Activated naive CD8-positive, alpha-beta T cell treated with anti-CD3 and anti-CD28 coated beads, Interleukin-2, amount 10 ng/mL, durations not matched to agents 7 days and 5 days (primary cell): Measurements from ENCODE around the gene PSMA7. TPM values are rescaled to one million over a fixed set of nuclear protein-coding genes. Genes with fewer than 3 reads are reported as not detected.

Experiments used
- ATAC-seq: fragments of 150-1000 bp; cut with Tn5 transposase; one replicate; pipeline ENCODE4 v1.10.0; 2021; ENCODE audit warnings: low read depth, moderate library complexity
- POLR2A ChIA-PET: fragments of 350-600 bp; sonication (Branson Sonifier 250); formaldehyde crosslinking; loops from one replicate; lab custom pipeline; 2021; ENCODE audit warnings: antibody characterized with exemption; lab: Charles Lee
- DNase-seq: peaks from one replicate; pipeline ENCODE4 v3.0.0; 2021
- H3K27ac Mint-ChIP-seq: one replicate; pipeline ENCODE4 v1.8.0; 2022; ENCODE audit warnings: mild to moderate bottlenecking, mixed read lengths
- H3K27me3 Mint-ChIP-seq: one replicate; pipeline ENCODE4 v1.8.0; 2022; ENCODE audit warnings: mild to moderate bottlenecking, moderate library complexity, mixed read lengths
- H3K36me3 Mint-ChIP-seq: one replicate; pipeline ENCODE4 v1.8.0; 2021; ENCODE audit warnings: mild to moderate bottlenecking, mixed read lengths
- H3K4me1 Mint-ChIP-seq: one replicate; pipeline ENCODE4 v1.8.0; 2021; ENCODE audit warnings: mixed read lengths
- H3K4me3 Mint-ChIP-seq: one replicate; pipeline ENCODE4 v1.8.0; 2022; ENCODE audit warnings: mild to moderate bottlenecking, moderate library complexity, mixed read lengths
- H3K9me3 Mint-ChIP-seq: one replicate; pipeline ENCODE4 v1.8.0; 2021; ENCODE audit warnings: mixed read lengths
- total RNA-seq, 2 experiments: library from RNA; stranded (reverse); gene quantifications; one replicate each; pipeline ENCODE4 v1.2.3, GENCODE V29; 2021

PSMA7 gene
- total RNA-seq, 2 experiments from 2014 or later: 219 to 236 TPM

DNA sequence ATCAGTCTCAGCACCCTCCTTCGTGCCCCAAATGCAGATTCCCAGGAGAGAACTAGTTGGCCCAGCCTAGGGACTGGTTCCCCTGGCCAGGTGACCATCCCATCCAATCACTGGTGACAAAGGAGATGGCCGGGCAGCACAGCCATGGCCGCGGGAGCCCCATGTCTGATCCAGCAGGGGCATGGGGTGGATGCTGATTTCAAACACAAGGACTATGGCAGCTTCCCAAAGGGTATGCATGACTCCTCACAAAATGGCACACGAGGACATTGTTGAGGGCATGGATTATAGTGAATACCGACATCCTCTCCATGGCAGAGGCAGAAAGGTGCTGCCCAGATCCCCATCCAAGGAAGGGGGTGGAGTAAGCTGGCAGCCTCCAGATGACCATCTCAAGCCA lies 30.8 kb downstream of the PSMA7 start:
- ATAC-seq: no peak
- DNase-seq: no peak
- Mint-ChIP-seq H3K27me3 (no peaks in the 10 kb centered on the region), H3K4me1 (peaks cover 2% of the 10 kb centered on the region), H3K9me3 (peaks cover 32% of the 10 kb centered on the region), H3K36me3 (no peaks in the 10 kb centered on the region), H3K4me3 (no peak overlapping the region), H3K27ac (no peak overlapping the region)
- POLR2A ChIA-PET: no interaction called here

DNA sequence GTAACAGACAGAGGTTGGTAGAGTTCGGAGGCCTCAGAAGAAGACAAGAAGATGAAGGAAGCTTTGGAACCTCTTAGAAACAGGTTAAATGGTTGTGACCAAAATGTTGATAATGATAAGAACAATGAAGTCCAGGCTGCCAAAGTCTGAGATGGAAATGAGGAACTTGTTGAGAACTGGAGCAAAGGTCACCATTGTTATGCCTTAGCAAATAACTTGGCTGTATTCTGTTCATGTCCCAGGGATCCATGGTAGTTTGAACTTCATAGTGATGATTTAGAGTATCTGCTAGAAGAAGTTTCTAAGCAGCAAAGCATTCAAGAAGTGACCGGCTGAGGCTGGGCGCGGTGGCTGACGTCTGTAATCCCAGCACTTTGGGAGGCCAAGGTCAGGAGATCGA lies 32.0 kb downstream of the PSMA7 start:
- ATAC-seq: no peak
- H3K9me3 Mint-ChIP-seq: peaks cover 35% of the 10 kb centered on the region
- DNase-seq: no peak
- H3K27me3 Mint-ChIP-seq: no peaks in the 10 kb centered on the region
- H3K27ac Mint-ChIP-seq: no peak overlapping the region
- no peaks in the 10 kb centered on the region for H3K36me3 Mint-ChIP-seq
- H3K4me3 Mint-ChIP-seq: no peak overlapping the region
- no peaks in the 10 kb centered on the region for H3K4me1 Mint-ChIP-seq
- POLR2A ChIA-PET: no interaction called here

DNA sequence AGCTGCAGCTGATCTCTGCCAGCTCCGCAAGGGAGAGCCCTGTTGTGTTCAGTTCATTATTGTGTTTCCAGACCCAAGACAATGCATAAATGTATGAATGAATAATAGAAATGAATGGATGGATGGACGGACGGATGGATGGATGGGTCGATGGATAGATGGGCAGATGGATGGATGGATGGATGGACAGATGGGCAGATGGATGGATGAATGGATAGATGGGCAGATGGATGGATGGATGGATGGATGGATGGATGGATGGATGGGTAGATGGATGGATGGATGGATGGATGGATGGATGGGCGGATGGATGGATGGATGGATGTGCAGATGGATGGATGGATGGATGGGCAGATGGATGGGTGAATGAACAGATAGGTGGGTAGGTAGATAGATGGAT lies 37.6 kb downstream of the PSMA7 start:
- POLR2A ChIA-PET: no interaction called here
- H3K4me1 Mint-ChIP-seq: no peaks in the 10 kb centered on the region
- DNase-seq (no peak), ATAC-seq (no peak)
- H3K9me3 Mint-ChIP-seq: peaks cover 27% of the 10 kb centered on the region
- peaks cover 6% of the 10 kb centered on the region for H3K36me3 Mint-ChIP-seq
- peaks cover 4% of the 10 kb centered on the region for H3K27me3 Mint-ChIP-seq
- no peak overlapping the region for H3K4me3 Mint-ChIP-seq
- H3K27ac Mint-ChIP-seq: no peak overlapping the region

- DNase-seq: no peak
- Mint-ChIP-seq H3K36me3 (peaks cover 6% of the 10 kb centered on the region), H3K4me1 (no peaks in the 10 kb centered on the region), H3K27ac (no peak overlapping the region), H3K9me3 (peaks cover 28% of the 10 kb centered on the region), H3K4me3 (no peak overlapping the region), H3K27me3 (peaks cover 4% of the 10 kb centered on the region)
- ATAC-seq: no peak
- POLR2A ChIA-PET: no interaction called here
These were observed 38.3 kb downstream of the PSMA7 start for GRCh38 chr20:62104791-62105345.

DNA sequence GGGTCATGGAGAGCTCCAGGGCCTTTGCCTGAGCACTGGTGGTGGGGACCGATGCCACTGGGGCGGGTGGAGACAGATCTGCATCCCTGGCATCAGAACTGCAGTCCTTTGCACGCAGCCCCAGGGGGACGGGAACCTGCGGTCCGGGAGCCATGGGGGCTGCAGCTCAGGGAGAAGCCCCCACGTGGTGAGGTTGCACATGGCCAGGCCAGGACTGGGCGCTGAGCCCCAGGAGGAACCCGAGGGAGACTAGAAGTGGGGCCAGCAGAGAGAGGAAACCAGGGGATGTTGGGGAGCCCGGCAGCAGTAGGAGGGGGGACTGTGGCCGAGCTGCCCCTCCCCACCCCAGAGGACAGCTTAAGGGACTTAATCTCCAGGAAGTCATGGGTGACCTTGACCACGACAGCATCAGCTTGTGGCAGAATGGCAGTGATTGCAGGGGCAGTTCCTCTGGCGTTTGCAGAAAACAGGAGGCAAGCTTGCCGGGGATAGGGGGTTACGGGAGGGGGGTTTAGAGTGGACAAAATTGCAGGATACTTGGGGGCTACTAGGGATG lies 38.9 kb downstream of the PSMA7 start:
- Mint-ChIP-seq H3K4me1 (no peaks in the 10 kb centered on the region), H3K27ac (no peak overlapping the region), H3K9me3 (peaks cover 26% of the 10 kb centered on the region), H3K36me3 (peaks cover 8% of the 10 kb centered on the region), H3K27me3 (peaks cover 4% of the 10 kb centered on the region), H3K4me3 (no peak overlapping the region)
- DNase-seq (no peak), ATAC-seq (no peak)
- POLR2A ChIA-PET: no interaction called here

- peaks cover 22% of the 10 kb centered on the region for H3K9me3 Mint-ChIP-seq
- POLR2A ChIA-PET: no interaction called here
- H3K36me3 Mint-ChIP-seq: peaks cover 8% of the 10 kb centered on the region
- H3K4me1 Mint-ChIP-seq: no peaks in the 10 kb centered on the region
- DNase-seq (no peak), ATAC-seq (no peak)
- no peak overlapping the region for H3K4me3 Mint-ChIP-seq
- H3K27ac Mint-ChIP-seq: no peak overlapping the region
- H3K27me3 Mint-ChIP-seq: peaks cover 4% of the 10 kb centered on the region
These were observed 39.5 kb downstream of the PSMA7 start for GRCh38 chr20:62103508-62104233.

DNA sequence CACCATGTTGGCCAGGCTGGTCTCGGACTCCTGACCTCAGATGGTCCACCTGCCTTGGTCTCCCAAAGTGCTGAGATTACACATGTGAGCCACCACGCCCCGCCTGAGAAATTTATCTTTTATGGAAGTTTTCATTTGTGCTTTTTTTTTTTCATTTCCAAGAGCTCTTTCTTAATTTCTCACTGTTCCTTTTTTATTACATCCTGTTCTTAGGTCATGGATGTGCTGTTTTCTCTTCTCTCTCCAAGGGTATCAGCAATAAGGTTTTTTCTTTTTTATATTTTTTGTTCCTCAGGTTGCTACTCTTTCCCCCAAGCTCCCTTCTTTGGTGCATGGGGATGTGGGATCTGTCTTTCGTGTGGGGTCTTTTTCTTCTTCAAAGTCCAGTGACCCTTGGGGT lies 42.1 kb downstream of the PSMA7 start:
- ATAC-seq: no peak
- Mint-ChIP-seq H3K4me3 (no peak overlapping the region), H3K27ac (no peak overlapping the region), H3K9me3 (peaks cover 17% of the 10 kb centered on the region), H3K4me1 (no peaks in the 10 kb centered on the region), H3K36me3 (peaks cover 8% of the 10 kb centered on the region), H3K27me3 (peaks cover 4% of the 10 kb centered on the region)
- no peak for DNase-seq
- POLR2A ChIA-PET: no interaction called here

GRCh38 chr20:62097881-62098407 lies 45.2 kb downstream of the PSMA7 start:
- no peaks in the 10 kb centered on the region for H3K4me1 Mint-ChIP-seq
- no peak for DNase-seq
- no peaks in the 10 kb centered on the region for H3K27me3 Mint-ChIP-seq
- H3K27ac Mint-ChIP-seq: no peak overlapping the region
- H3K9me3 Mint-ChIP-seq: peaks cover 15% of the 10 kb centered on the region
- peaks cover 3% of the 10 kb centered on the region for H3K36me3 Mint-ChIP-seq
- no peak overlapping the region for H3K4me3 Mint-ChIP-seq
- ATAC-seq: no peak
- POLR2A ChIA-PET: no interaction called here

- POLR2A ChIA-PET: no interaction called here
These were observed 46.5 kb downstream of the PSMA7 start for GRCh38 chr20:62096421-62097380.

GRCh38 chr20:62089393-62089792 lies 53.8 kb downstream of the PSMA7 start:
- H3K27ac Mint-ChIP-seq: no peak overlapping the region
- peaks cover 6% of the 10 kb centered on the region for H3K9me3 Mint-ChIP-seq
- no peaks in the 10 kb centered on the region for H3K36me3 Mint-ChIP-seq
- ATAC-seq (no peak), DNase-seq (no peak)
- no peaks in the 10 kb centered on the region for H3K4me1 Mint-ChIP-seq
- H3K4me3 Mint-ChIP-seq: no peak overlapping the region
- H3K27me3 Mint-ChIP-seq: no peaks in the 10 kb centered on the region
- POLR2A ChIA-PET: no interaction called here

More at GRCh38 chr20:62096421-62097380, 46.5 kb downstream of the PSMA7 start:
- peaks cover 12% of the 10 kb centered on the region for H3K9me3 Mint-ChIP-seq
- peaks cover 1% of the 10 kb centered on the region for H3K36me3 Mint-ChIP-seq
- no peak overlapping the region for H3K27ac Mint-ChIP-seq
- no peaks in the 10 kb centered on the region for H3K27me3 Mint-ChIP-seq
- no peaks in the 10 kb centered on the region for H3K4me1 Mint-ChIP-seq
- H3K4me3 Mint-ChIP-seq: no peak overlapping the region
- DNase-seq (no peak), ATAC-seq (no peak)

DNA sequence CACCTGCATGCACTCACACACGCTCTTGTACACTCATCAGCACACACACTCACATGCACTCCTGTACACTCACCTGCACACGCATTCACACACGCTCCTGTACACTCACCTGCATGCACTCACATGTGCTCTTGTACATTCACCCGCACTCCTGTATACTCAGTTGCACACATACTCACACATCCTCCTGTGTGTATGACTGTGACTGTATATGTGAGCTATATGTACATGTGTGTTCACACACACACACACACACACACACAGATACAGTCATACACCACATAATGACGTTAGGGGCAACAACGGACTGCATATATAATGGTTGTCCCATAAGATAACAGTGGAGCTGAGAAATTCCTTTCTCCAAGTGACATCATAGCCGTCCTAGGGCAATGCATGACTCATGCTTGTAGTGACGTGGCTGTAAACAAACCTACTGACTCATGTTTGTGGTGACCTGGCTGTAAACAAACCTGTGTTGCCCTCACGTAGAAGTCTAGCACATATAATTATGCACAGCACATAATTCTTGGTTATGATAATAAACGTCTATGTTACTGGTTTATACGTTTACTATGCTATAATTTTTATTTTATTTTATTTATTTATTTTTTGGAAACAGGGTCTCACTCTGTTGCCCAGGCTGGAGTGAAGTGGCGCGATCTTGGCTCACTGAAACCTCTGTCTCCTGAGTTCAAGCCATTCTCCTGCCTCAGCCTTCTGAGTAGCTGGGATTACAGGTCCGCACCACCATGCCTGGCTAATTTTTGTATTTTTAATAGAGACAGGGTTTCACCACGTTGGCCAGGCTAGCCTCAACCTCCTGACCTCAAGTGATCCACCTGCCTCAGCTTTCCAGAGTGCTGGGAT lies 54.7 kb downstream of the PSMA7 start:
- Mint-ChIP-seq H3K27me3 (peaks cover 2% of the 10 kb centered on the region), H3K4me3 (no peak overlapping the region), H3K36me3 (no peaks in the 10 kb centered on the region), H3K9me3 (peaks cover 2% of the 10 kb centered on the region), H3K27ac (no peak overlapping the region), H3K4me1 (no peaks in the 10 kb centered on the region)
- POLR2A ChIA-PET: no interaction called here
- no peak for ATAC-seq
- DNase-seq: no peak

GRCh38 chr20:62087632-62088031 lies 55.6 kb downstream of the PSMA7 start:
- no peak overlapping the region for H3K4me3 Mint-ChIP-seq
- no peak for ATAC-seq
- no peaks in the 10 kb centered on the region for H3K4me1 Mint-ChIP-seq

More at GRCh38 chr20:62087632-62088031, 55.6 kb downstream of the PSMA7 start:
- Mint-ChIP-seq H3K27ac (no peak overlapping the region), H3K27me3 (peaks cover 3% of the 10 kb centered on the region), H3K36me3 (no peaks in the 10 kb centered on the region), H3K9me3 (peaks cover under 1% of the 10 kb centered on the region)
- POLR2A ChIA-PET: no interaction called here
- DNase-seq: no peak
